K562 (cell line): Measurements from ENCODE around the gene PHF20. TPM values are rescaled to one million over a fixed set of nuclear protein-coding genes. Genes with fewer than 3 reads are reported as not detected.

ENCODE experiments used
- ATF3 ChIP-seq, 2 experiments: fragments of 450-650 bp in 1 of 2; sonication (generic) in 1 of 2; formaldehyde crosslinking in 1 of 2; IDR thresholded peaks in 1 of 2; conservative IDR thresholded peaks in 1 of 2; 2 replicates each; pipeline versions ENCODE4 v1.6.1 to v1.8.1; 2016 to 2023; ENCODE audit warnings: mild to moderate bottlenecking in 2 of 2, moderate library complexity in 2 of 2, inconsistent platforms in 1 of 2, missing genetic modification reagents in 1 of 2
- CHCHD3 ChIP-seq: fragments of 250-450 bp; sonication (Bioruptor Pico); IDR thresholded peaks from 2 replicates; pipeline ENCODE4 v2.1.2; 2022; ENCODE audit warnings: mild to moderate bottlenecking
- ETV6 ChIP-seq, 3 experiments: fragments of 150-350 bp in 1 of 3; sonication (generic) in 1 of 3; formaldehyde crosslinking in 1 of 3; IDR thresholded peaks; 2 replicates each; pipeline versions ENCODE4 v1.6.1 to v1.8.0; 2014 to 2022; ENCODE audit warnings: borderline replicate concordance in 2 of 3, low read depth in 2 of 3, antibody characterized with exemption in 1 of 3, low read length in 1 of 3, mild to moderate bottlenecking in 1 of 3, missing genetic modification reagents in 1 of 3
- FOXJ2 ChIP-seq: fragments of 200-800 bp; sonication (Bioruptor generic); IDR thresholded peaks from 2 replicates; pipeline ENCODE4 v1.6.1; 2016; ENCODE audit warnings: missing genetic modification characterization, missing compliant biosample characterization
- GATAD2A ChIP-seq: fragments of 450-650 bp; IDR thresholded peaks from 2 replicates; pipeline ENCODE4 v1.6.1; 2017
- HMG20A ChIP-seq: fragments of 450-650 bp; formaldehyde crosslinking; conservative IDR thresholded peaks from 2 replicates; pipeline ENCODE4 v1.4.0; 2020; ENCODE audit warnings: mild to moderate bottlenecking, mixed read lengths
- MNT ChIP-seq, 2 experiments: fragments of 450-650 bp; conservative IDR thresholded peaks; 2 replicates each; pipeline ENCODE4 v1.6.1; 2017; ENCODE audit warnings: mild to moderate bottlenecking in 2 of 2, moderate library complexity in 2 of 2
- MTF1 ChIP-seq: fragments of 250-450 bp; sonication (Bioruptor Pico); IDR thresholded peaks from 2 replicates; pipeline ENCODE4 v1.9.0; 2021; ENCODE audit warnings: moderate library complexity, mild to moderate bottlenecking, inconsistent platforms, borderline replicate concordance
- NCOR1 ChIP-seq: fragments of 450-650 bp; IDR thresholded peaks from 2 replicates; pipeline ENCODE4 v1.6.1; 2016; ENCODE audit warnings: mild to moderate bottlenecking, moderate library complexity
- NR2C1 ChIP-seq, 2 experiments: fragments of 450-650 bp; IDR thresholded peaks; 2 replicates each; pipeline ENCODE4 v1.6.1; 2017; ENCODE audit warnings: mild to moderate bottlenecking in 2 of 2, antibody characterized with exemption in 1 of 2, inconsistent platforms in 1 of 2, missing compliant biosample characterization in 1 of 2, missing genetic modification characterization in 1 of 2
- PCBP2 ChIP-seq: fragments of 200-400 bp; formaldehyde crosslinking; IDR thresholded peaks from 2 replicates; pipeline ENCODE4 v1.6.1; 2018; ENCODE audit warnings: low read length, low read depth, mild to moderate bottlenecking, moderate library complexity; ENCODE audit not compliant: poor library complexity, severe bottlenecking
- RCOR1 ChIP-seq, 2 experiments: IDR thresholded peaks; 2 replicates each; pipeline ENCODE4 v1.6.1; 2012; ENCODE audit warnings: low read depth in 2 of 2, low read length in 2 of 2, borderline replicate concordance in 1 of 2, improper control_type of control experiment in 1 of 2
- TFAP4 ChIP-seq: sonication (generic); formaldehyde crosslinking; IDR thresholded peaks from 2 replicates; pipeline ENCODE4 v1.8.0; 2022; ENCODE audit warnings: missing genetic modification reagents, mild to moderate bottlenecking, moderate library complexity, borderline replicate concordance
- THAP12 ChIP-seq: fragments of 250-450 bp; sonication (Bioruptor Pico); IDR thresholded peaks from 2 replicates; pipeline ENCODE4 v1.9.0; 2021; ENCODE audit warnings: mild to moderate bottlenecking, inconsistent platforms
- VEZF1 ChIP-seq: fragments of 200-800 bp; sonication (Bioruptor generic); IDR thresholded peaks from 2 replicates; pipeline ENCODE4 v1.6.1; 2017; ENCODE audit warnings: missing genetic modification characterization, missing compliant biosample characterization
- ZBED1 ChIP-seq: IDR thresholded peaks from 2 replicates; pipeline ENCODE4 v1.6.1; 2014
- ZNF707 ChIP-seq: fragments of 250-450 bp; sonication (Bioruptor Pico); conservative IDR thresholded peaks from 2 replicates; pipeline ENCODE4 v1.8.0; 2022; ENCODE audit warnings: inconsistent platforms, mild to moderate bottlenecking, moderate library complexity
- ZNF830 ChIP-seq: fragments of 250-450 bp; sonication (Bioruptor Pico); IDR thresholded peaks from 2 replicates; pipeline ENCODE4 v1.5.0; 2021; ENCODE audit warnings: mild to moderate bottlenecking
- polyA plus RNA-seq, 8 experiments: library from polyadenylated mRNA; depleted of rRNA in 4 of 8; stranded (reverse) in 5 of 8; unstranded in 3 of 8; fragments of >200 nt; fragmentation: Nextera tagmentation in 2 of 8; fragmentation: Illumina TruSeq in 1 of 8; extraction: Ambion mirVana in 2 of 8; extraction: Trizol in 1 of 8; gene quantifications; 2 replicates each; pipeline versions ENCODE4 v1.2.1 to v1.2.3, GENCODE V29; 2011 to 2014; ENCODE audit warnings: inconsistent platforms in 1 of 8, missing spikeins in 1 of 8
- total RNA-seq, 7 experiments: library from RNA; depleted of rRNA in 6 of 7; stranded (reverse); fragments of >200 nt in 6 of 7; fragmentation: Illumina TruSeq in 2 of 7; extraction: Trizol in 2 of 7; gene quantifications; 2 replicates each; pipeline versions ENCODE4 v1.2.1 to v1.2.3, GENCODE V29; 2011 to 2021; ENCODE audit warnings: low replicate concordance in 1 of 7

Gene PHF20
- total and polyA plus RNA-seq, 9 of the 15 experiments (the other 6 are each of a cell fraction or from before 2014, with no cell fraction given), result 49.9 to 196 (median 70.7) TPM

- no peak for TF ChIP-seq ZNF707 (CRISPR knock-in tag)
- peak in 1 of 2 experiments; percentile 74; a peak in 1 of 4 replicates for TF ChIP-seq RCOR1 (IDR thresholded peaks at IDR 0.05; ENCODE audit: borderline replicate concordance in 1 of 2, low read depth in 2 of 2, low read length in 2 of 2)
- TF ChIP-seq GATAD2A, result no peak
- no peak for TF ChIP-seq HMG20A (CRISPR knock-in tag)
- TF ChIP-seq PCBP2, result no peak
- TF ChIP-seq ATF3 (IDR thresholded peaks at IDR 0.05), result no peak
- 0 out of 2 replicates have a peak, but pooled peaks have one; percentile 59 for TF ChIP-seq ATF3 (CRISPR knock-in tag; conservative IDR thresholded peaks at IDR 0.05)
- peak; percentile 58; the same call in 1 of the 2 replicates for TF ChIP-seq ZBED1
- TF ChIP-seq MNT (conservative IDR thresholded peaks at IDR 0.05), result peak; percentile 94 to 97
- no peak for TF ChIP-seq MTF1 (CRISPR knock-in tag)
- peak; percentile 62 for TF ChIP-seq NCOR1
- no peak for TF ChIP-seq FOXJ2 (tag)
- TF ChIP-seq THAP12, result 0 out of 2 replicates have a peak, but pooled peaks have one; percentile 12
- TF ChIP-seq ETV6 (IDR thresholded peaks at IDR 0.05; ENCODE audit: borderline replicate concordance in 1 of 2, low read depth in 2 of 2, low read length in 1 of 2), result no peak; a peak in 1 of 4 replicates
- 0 out of 2 replicates have a peak, but pooled peaks have one; percentile 57 for TF ChIP-seq ETV6 (CRISPR knock-in tag; IDR thresholded peaks at IDR 0.05; ENCODE audit: borderline replicate concordance)
- peak; percentile 81 for TF ChIP-seq VEZF1 (CRISPR knock-in tag)
- no peak for TF ChIP-seq ZNF830
- TF ChIP-seq TFAP4 (CRISPR knock-in tag), result peak; percentile 88
- TF ChIP-seq NR2C1 (IDR thresholded peaks at IDR 0.05), result peak; percentile 84
- TF ChIP-seq NR2C1 (tag; IDR thresholded peaks at IDR 0.05), result peak; percentile 87
- TF ChIP-seq CHCHD3 (CRISPR knock-in tag), result no peak
Measured at GRCh38 chr20:35954200-35954906, 182.5 kb downstream of the PHF20 start, which contains the start of gene SCAND1 (continued).
